Transverse colon (tissue), 4 donors: ENCODE measurements around the gene SPDYE18. TPM values are rescaled to one million over a fixed set of nuclear protein-coding genes. Genes with fewer than 3 reads are reported as not detected.
"Not testable (repeated sequence)": the region's sequence is repeated elsewhere in the genome, so short reads cannot be mapped to it uniquely, and the experiment has no call there.

Source experiments
- DNase-seq: peaks from one replicate; pipeline ENCODE4 v3.0.0-alpha.2; 2019
- H3K27ac ChIP-seq, 4 donors: fragments of 200-600 bp; sonication (generic); 2 replicates each; pipeline ENCODE4 v1.5.1; 2016 to 2018; ENCODE audit warnings: inconsistent platforms in 4 of 4
- H3K27me3 ChIP-seq: fragments of 200-600 bp; sonication (generic); 2 replicates; pipeline ENCODE4 v1.5.1; 2017; ENCODE audit warnings: inconsistent platforms
- H3K36me3 ChIP-seq, 4 donors: fragments of 200-600 bp; sonication (generic); 2 replicates each; pipeline ENCODE4 v1.5.1; 2017 to 2019; ENCODE audit warnings: inconsistent platforms in 4 of 4
- H3K4me1 ChIP-seq, 4 donors: fragments of 200-600 bp; sonication (generic); 2 replicates each; pipeline ENCODE4 v1.5.1; 2017 to 2020; ENCODE audit warnings: inconsistent platforms in 4 of 4
- H3K4me3 ChIP-seq, 4 donors: fragments of 200-600 bp; sonication (generic); 1 replicate in 1 of 4; 2 replicates in 3 of 4; pipeline versions ENCODE4 v1.5.1 to v1.6.1; 2017 to 2019; ENCODE audit warnings: inconsistent platforms in 4 of 4
- H3K9me3 ChIP-seq, 2 donors: fragments of 200-600 bp; sonication (generic); 2 replicates each; pipeline ENCODE4 v1.5.1; 2017 to 2019; ENCODE audit warnings: inconsistent platforms in 2 of 2
- POLR2A ChIP-seq: fragments of 450-650 bp; IDR thresholded peaks from one replicate; pipeline ENCODE4 v1.6.1; 2016; ENCODE audit warnings: antibody characterized with exemption, mild to moderate bottlenecking, moderate library complexity
- POLR2AphosphoS5 ChIP-seq, 3 donors: sonication (generic); formaldehyde crosslinking; IDR thresholded peaks; one replicate each; pipeline ENCODE4 v1.6.1; 2016; ENCODE audit warnings: antibody characterized with exemption in 3 of 3
- WGBS, 2 donors: methylation state at CpG; one replicate each; pipeline ENCODE4 v1.1.5; 2018; ENCODE audit warnings: low coverage in 1 of 2; 5-methylcytosine and 5-hydroxymethylcytosine counted together
- in situ Hi-C, 4 donors: fragments of 200-750 bp; cut with MboI; loops; one replicate each; pipeline versions ENCODE4 v1.15.0 to v1.15.1; 2017; ENCODE audit warnings: low sequenced_read_pairs in 3 of 4, low pct_ligation_motif_present in 1 of 4, low pct_unique_long_range_greater_than_20kb in 1 of 4
- intact Hi-C: fragments of 100-400 bp; cut with DNase I; formaldehyde crosslinking; loops from one replicate; pipeline ENCODE4 v1.15.1; 2023; ENCODE audit warnings: low total_unique reads
- total RNA-seq, 4 donors: library from RNA; depleted of rRNA; stranded (reverse); fragments of >200 nt; gene quantifications; one replicate each; pipeline ENCODE4 v1.1.0, GENCODE V29; 2016

The SPDYE18 gene
- total RNA-seq, 4 donors from 2014 or later: 0.55 to 1.3 TPM; not detected in 2

- WGBS, 2 donors: 37% methylated on average over 10 of the region's 10 CpGs; no CpG with 5 or more reads in 1 of the 2 donors
- H3K27me3 ChIP-seq, H3K4me3 ChIP-seq, intact Hi-C loops, H3K36me3 ChIP-seq, H3K9me3 ChIP-seq: not testable (repeated sequence)
- peak overlapping the region; percentile 25 to 70 (median 66) for H3K27ac ChIP-seq
- peak; percentile 79 for DNase-seq
- in situ Hi-C loops: loop anchor here in 1 of 4 donors (25.0 kb wide), 1 partner anchor 496 kb away; the partner anchor contains the start of gene UPK3B
- TF ChIP-seq POLR2A: peak; percentile 26
- TF ChIP-seq POLR2AphosphoS5 (IDR thresholded peaks at IDR 0.05): peak; percentile 23 to 56 (median 50)
- peaks cover 0 to 14% (median 9%) of the 10 kb centered on the region in 4 donors for H3K4me1 ChIP-seq
Observed at GRCh38 chr7:77008000-77008399, 54.4 kb downstream of the SPDYE18 start.

DNA sequence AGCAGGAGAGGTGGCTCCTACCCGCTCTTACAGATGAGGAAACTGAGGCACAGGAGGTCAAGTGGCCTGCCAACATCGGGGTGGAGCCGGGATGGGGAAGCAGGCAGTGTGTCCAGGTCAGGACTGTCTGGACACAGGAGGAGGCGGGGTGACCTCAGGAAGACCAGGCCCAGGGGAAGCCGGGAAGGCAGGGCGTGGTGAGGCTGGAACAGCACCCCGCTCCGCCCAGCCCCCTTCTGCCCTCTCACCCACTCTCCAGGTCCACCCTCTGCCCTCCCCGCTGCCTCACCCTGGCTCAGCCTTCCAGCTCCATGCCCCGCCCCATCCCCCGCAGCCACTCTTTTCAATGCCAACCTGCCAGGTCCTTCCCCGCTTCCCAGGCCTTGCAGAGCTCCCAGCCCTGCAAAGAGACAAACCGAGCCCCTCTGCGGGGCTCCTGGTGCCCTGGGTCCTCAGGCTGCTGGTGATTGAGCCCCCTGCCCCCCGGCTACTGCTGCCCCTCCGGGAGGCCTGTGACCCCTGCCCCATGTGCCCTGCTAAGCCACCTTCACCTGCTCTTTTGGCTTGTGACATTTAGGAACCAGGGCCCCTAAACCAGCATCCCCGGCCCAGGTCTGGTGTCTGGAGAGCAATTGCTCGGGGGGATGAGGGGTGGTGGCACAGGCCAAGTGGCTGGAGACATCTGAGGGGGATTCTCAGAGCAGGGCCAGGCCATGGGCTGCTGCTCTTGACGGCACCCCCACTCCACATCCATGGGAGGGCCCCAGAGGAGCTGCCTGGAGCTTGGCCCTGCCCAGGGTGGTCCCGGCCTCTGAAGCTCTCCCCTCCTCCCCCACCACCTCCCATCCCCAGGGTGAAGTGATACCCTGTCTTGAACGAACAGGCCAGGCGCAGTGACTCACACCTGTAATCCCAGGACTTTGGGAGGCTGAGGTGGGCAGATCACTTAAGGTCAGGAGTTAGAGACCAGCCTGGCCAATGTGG is 55.9 kb downstream of the SPDYE18 start:
- intact Hi-C loops, H3K4me3 ChIP-seq, H3K27me3 ChIP-seq, H3K36me3 ChIP-seq, H3K9me3 ChIP-seq: not testable (repeated sequence)
- Histone ChIP-seq H3K4me1 (peaks cover 0 to 14% (median 9%) of the 10 kb centered on the region in 4 donors), H3K27ac (peak overlapping the region in 3 of 4 donors; percentile 67 to 74 (median 70))
- peak; percentile 33 for DNase-seq
- in situ Hi-C loops: loop anchor here in 1 of 4 donors (25.0 kb wide), 1 partner anchor 494 kb away; the partner anchor contains the start of gene UPK3B
- WGBS, 2 donors: 68% methylated on average over 10 of the region's 22 CpGs; no CpG with 5 or more reads in 1 of the 2 donors

- WGBS, 2 donors: 49% methylated on average over 4 of the region's 27 CpGs; no CpG with 5 or more reads in 1 of the 2 donors
- not testable (repeated sequence) for DNase-seq
Observed at GRCh38 chr7:77005461-77006057, 56.8 kb downstream of the SPDYE18 start.

GRCh38 chr7:77004151-77004550 is 58.2 kb downstream of the SPDYE18 start:
- DNase-seq, H3K4me3 ChIP-seq, H3K9me3 ChIP-seq, H3K27me3 ChIP-seq, H3K36me3 ChIP-seq, intact Hi-C loops, H3K27ac ChIP-seq: not testable (repeated sequence)
- H3K4me1 ChIP-seq: peaks cover 0 to 14% (median 9%) of the 10 kb centered on the region in 4 donors
- in situ Hi-C loops: loop anchor here in 1 of 4 donors (25.0 kb wide), 1 partner anchor 492 kb away; the partner anchor contains the start of gene UPK3B
- WGBS, 2 donors: 87% methylated on average over 3 of the region's 18 CpGs; no CpG with 5 or more reads in 1 of the 2 donors

More at GRCh38 chr7:77005461-77006057, 56.8 kb downstream of the SPDYE18 start:
- H3K9me3 ChIP-seq, H3K36me3 ChIP-seq, H3K27me3 ChIP-seq, H3K4me3 ChIP-seq, intact Hi-C loops, H3K27ac ChIP-seq: not testable (repeated sequence)
- H3K4me1 ChIP-seq: peaks cover 0 to 14% (median 9%) of the 10 kb centered on the region in 4 donors
- in situ Hi-C loops: loop anchor here in 1 of 4 donors (25.0 kb wide), 1 partner anchor 493 kb away; the partner anchor contains the start of gene UPK3B

DNA sequence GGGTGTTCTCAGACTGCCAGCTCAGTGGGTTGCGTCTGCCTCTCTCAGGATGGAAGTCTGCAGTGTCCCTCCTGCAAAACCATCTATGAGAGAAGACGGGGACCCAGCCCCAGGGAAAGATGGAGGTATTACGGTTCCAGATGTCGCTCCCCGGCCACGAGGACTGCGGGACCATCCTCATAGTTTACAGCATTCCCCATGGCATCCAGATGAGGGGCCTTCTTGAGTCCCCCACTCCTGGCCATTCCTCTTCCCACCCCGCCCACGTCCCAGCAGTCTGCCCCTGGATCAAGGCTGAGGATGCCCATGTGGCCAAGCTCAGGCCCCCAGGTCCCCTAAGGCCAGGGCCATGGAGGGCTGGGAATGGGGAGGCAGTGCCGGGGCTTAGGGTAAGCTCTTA is 59.1 kb downstream of the SPDYE18 start:
- H3K27ac ChIP-seq, intact Hi-C loops, H3K4me3 ChIP-seq, DNase-seq, H3K9me3 ChIP-seq, H3K27me3 ChIP-seq, H3K36me3 ChIP-seq: not testable (repeated sequence)
- 95% methylated on average over 9 of the region's 10 CpGs; no CpG with 5 or more reads in 1 of the 2 donors for WGBS, 2 donors
- in situ Hi-C loops: loop anchor here in 1 of 4 donors (25.0 kb wide), 1 partner anchor 491 kb away; the partner anchor contains the start of gene UPK3B
- peaks cover 0 to 14% (median 9%) of the 10 kb centered on the region in 4 donors for H3K4me1 ChIP-seq

DNA sequence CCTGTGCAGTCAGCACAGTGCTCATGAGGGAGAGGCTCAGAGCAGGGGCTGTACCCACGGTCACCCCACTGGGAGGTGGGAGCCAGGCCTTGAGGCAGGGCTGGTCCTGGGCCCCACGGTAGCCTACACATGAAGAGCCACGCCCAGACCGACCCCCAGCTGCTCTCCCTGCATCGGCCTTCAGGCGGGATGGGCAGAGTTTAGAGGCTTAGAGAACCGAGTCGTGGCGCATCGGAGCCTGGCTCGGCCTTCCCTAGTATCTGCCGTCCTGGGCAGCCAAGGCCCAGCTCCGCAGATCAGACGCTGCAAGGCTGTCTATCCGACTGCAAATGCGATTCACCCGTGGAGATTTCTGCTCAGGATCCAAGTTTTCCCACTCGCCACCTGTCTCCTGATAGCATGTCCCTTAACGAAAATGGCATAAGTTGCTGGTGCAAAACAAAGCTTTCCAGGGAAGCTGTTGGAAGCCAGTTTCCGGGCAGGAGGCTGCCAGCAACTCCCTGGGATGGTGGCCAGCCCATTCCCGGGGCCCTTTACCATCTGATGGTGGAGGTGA is 59.6 kb downstream of the SPDYE18 start:
- H3K9me3 ChIP-seq, H3K27me3 ChIP-seq, H3K4me3 ChIP-seq, DNase-seq, H3K36me3 ChIP-seq, H3K27ac ChIP-seq, H3K4me1 ChIP-seq, intact Hi-C loops: not testable (repeated sequence)
- in situ Hi-C loops: loop anchor here in 1 of 4 donors (25.0 kb wide), 1 partner anchor 490 kb away; the partner anchor contains the start of gene UPK3B
- WGBS, 2 donors: 94% methylated on average over 20 of the region's 21 CpGs; no CpG with 5 or more reads in 1 of the 2 donors

DNA sequence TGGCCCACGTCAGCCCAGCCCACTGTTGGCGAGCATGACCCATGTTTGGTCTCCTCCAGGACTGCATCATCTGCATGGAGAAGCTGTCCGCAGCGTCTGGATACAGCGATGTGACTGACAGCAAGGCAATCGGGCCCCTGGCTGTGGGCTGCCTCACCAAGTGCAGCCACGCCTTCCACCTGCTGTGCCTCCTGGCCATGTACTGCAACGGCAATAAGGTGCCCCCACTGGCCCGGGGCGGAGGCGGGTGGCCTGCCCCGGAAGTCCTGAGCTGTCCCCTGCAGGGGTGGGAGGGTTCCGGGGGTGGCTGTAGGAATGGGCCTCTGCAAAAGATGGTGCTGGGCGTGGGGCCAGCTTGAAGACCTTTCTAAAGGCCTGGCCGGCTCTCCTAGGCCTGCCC is 60.3 kb downstream of the SPDYE18 start:
- not testable (repeated sequence) for DNase-seq

More for the DNA sequence above, 60.3 kb downstream of the SPDYE18 start:
- H3K9me3 ChIP-seq, H3K4me3 ChIP-seq, H3K27me3 ChIP-seq, H3K36me3 ChIP-seq, H3K27ac ChIP-seq, intact Hi-C loops, H3K4me1 ChIP-seq: not testable (repeated sequence)
- WGBS, 2 donors: 53% methylated on average over 9 of the region's 15 CpGs; no CpG with 5 or more reads in 1 of the 2 donors
- in situ Hi-C loops: loop anchor here in 1 of 4 donors (25.0 kb wide), 1 partner anchor 490 kb away; the partner anchor contains the start of gene UPK3B
